ENCODE measurements around the gene CNNM2. TPM values are rescaled to one million over a fixed set of nuclear protein-coding genes. Genes with fewer than 3 reads are reported as not detected.
"Not testable (repeated sequence)": the region's sequence is repeated elsewhere in the genome, so short reads cannot be mapped to it uniquely, and the experiment has no call there.

Gene CNNM2
- total RNA-seq, 1 experiment from 2014 or later, result 4.5 TPM

- no peaks in the 10 kb centered on the region for H3K27me3 ChIP-seq (ENCODE audit: control insufficient read depth, insufficient read depth, low read length)
- H3K36me3 ChIP-seq (replicated peaks; ENCODE audit: control insufficient read depth, insufficient read depth, low read length), result no peaks in the 10 kb centered on the region
- no peak overlapping the region for H3K4me3 ChIP-seq (ENCODE audit: insufficient read depth, low read depth, low read length)
- no peak for DNase-seq
These were observed 52.7 kb downstream of the CNNM2 start for GRCh38 chr10:102970562-102971340.

- no peak overlapping the region for H3K4me3 ChIP-seq (ENCODE audit: insufficient read depth, low read depth, low read length)
- no peaks in the 10 kb centered on the region for H3K36me3 ChIP-seq (replicated peaks; ENCODE audit: control insufficient read depth, insufficient read depth, low read length)
- DNase-seq, result no peak
- no peaks in the 10 kb centered on the region for H3K27me3 ChIP-seq (ENCODE audit: control insufficient read depth, insufficient read depth, low read length)
These were observed 57.6 kb downstream of the CNNM2 start for GRCh38 chr10:102975483-102976379.

GRCh38 chr10:102976380-102976726, 58.3 kb downstream of the CNNM2 start:
- not testable (repeated sequence) for H3K36me3 ChIP-seq (replicated peaks; ENCODE audit: control insufficient read depth, insufficient read depth, low read length); DNase-seq; H3K4me3 ChIP-seq (ENCODE audit: insufficient read depth, low read depth, low read length); H3K27me3 ChIP-seq (ENCODE audit: control insufficient read depth, insufficient read depth, low read length)

GRCh38 chr10:102982296-102982695, 64.2 kb downstream of the CNNM2 start:
- Histone ChIP-seq H3K27me3 (ENCODE audit: control insufficient read depth, insufficient read depth, low read length) (no peaks in the 10 kb centered on the region), H3K4me3 (ENCODE audit: insufficient read depth, low read depth, low read length) (no peak overlapping the region), H3K36me3 (replicated peaks; ENCODE audit: control insufficient read depth, insufficient read depth, low read length) (no peaks in the 10 kb centered on the region)
- DNase-seq, result no peak

- no peaks in the 10 kb centered on the region for H3K27me3 ChIP-seq (ENCODE audit: control insufficient read depth, insufficient read depth, low read length)
- no peaks in the 10 kb centered on the region for H3K36me3 ChIP-seq (replicated peaks; ENCODE audit: control insufficient read depth, insufficient read depth, low read length)
- DNase-seq, result no peak
- no peak overlapping the region for H3K4me3 ChIP-seq (ENCODE audit: insufficient read depth, low read depth, low read length)
These were observed 66.0 kb downstream of the CNNM2 start for GRCh38 chr10:102984086-102984485.

- no peak for DNase-seq
- Histone ChIP-seq H3K27me3 (ENCODE audit: control insufficient read depth, insufficient read depth, low read length) (no peaks in the 10 kb centered on the region), H3K36me3 (replicated peaks; ENCODE audit: control insufficient read depth, insufficient read depth, low read length) (no peaks in the 10 kb centered on the region), H3K4me3 (ENCODE audit: insufficient read depth, low read depth, low read length) (no peak overlapping the region)
These were observed 67.7 kb downstream of the CNNM2 start for GRCh38 chr10:102985811-102986210.

GRCh38 chr10:102988404-102989314, 70.6 kb downstream of the CNNM2 start:
- no peak for DNase-seq
- Histone ChIP-seq H3K36me3 (replicated peaks; ENCODE audit: control insufficient read depth, insufficient read depth, low read length) (no peaks in the 10 kb centered on the region), H3K4me3 (ENCODE audit: insufficient read depth, low read depth, low read length) (no peak overlapping the region), H3K27me3 (ENCODE audit: control insufficient read depth, insufficient read depth, low read length) (no peaks in the 10 kb centered on the region)

- no peak for DNase-seq
- H3K27me3 ChIP-seq (ENCODE audit: control insufficient read depth, insufficient read depth, low read length), result no peaks in the 10 kb centered on the region
- H3K36me3 ChIP-seq (replicated peaks; ENCODE audit: control insufficient read depth, insufficient read depth, low read length), result no peaks in the 10 kb centered on the region
- H3K4me3 ChIP-seq (ENCODE audit: insufficient read depth, low read depth, low read length), result no peak overlapping the region
These were observed 76.6 kb downstream of the CNNM2 start for GRCh38 chr10:102994531-102995295.

- Histone ChIP-seq H3K27me3 (ENCODE audit: control insufficient read depth, insufficient read depth, low read length) (no peaks in the 10 kb centered on the region), H3K36me3 (replicated peaks; ENCODE audit: control insufficient read depth, insufficient read depth, low read length) (no peaks in the 10 kb centered on the region), H3K4me3 (ENCODE audit: insufficient read depth, low read depth, low read length) (no peak overlapping the region)
- no peak for DNase-seq
These were observed 78.8 kb downstream of the CNNM2 start for GRCh38 chr10:102996876-102997275.

GRCh38 chr10:102997998-102998397, 79.9 kb downstream of the CNNM2 start:
- DNase-seq, result no peak
- Histone ChIP-seq H3K36me3 (replicated peaks; ENCODE audit: control insufficient read depth, insufficient read depth, low read length) (no peaks in the 10 kb centered on the region), H3K4me3 (ENCODE audit: insufficient read depth, low read depth, low read length) (no peak overlapping the region), H3K27me3 (ENCODE audit: control insufficient read depth, insufficient read depth, low read length) (no peaks in the 10 kb centered on the region)

GRCh38 chr10:102998399-102998907, 80.4 kb downstream of the CNNM2 start:
- Histone ChIP-seq H3K27me3 (ENCODE audit: control insufficient read depth, insufficient read depth, low read length) (no peaks in the 10 kb centered on the region), H3K4me3 (ENCODE audit: insufficient read depth, low read depth, low read length) (no peak overlapping the region), H3K36me3 (replicated peaks; ENCODE audit: control insufficient read depth, insufficient read depth, low read length) (no peaks in the 10 kb centered on the region)
- no peak for DNase-seq

GRCh38 chr10:103000050-103000449, 82.0 kb downstream of the CNNM2 start:
- DNase-seq; H3K27me3 ChIP-seq (ENCODE audit: control insufficient read depth, insufficient read depth, low read length); H3K36me3 ChIP-seq (replicated peaks; ENCODE audit: control insufficient read depth, insufficient read depth, low read length); H3K4me3 ChIP-seq (ENCODE audit: insufficient read depth, low read depth, low read length): not testable (repeated sequence)

- DNase-seq, result no peak
- Histone ChIP-seq H3K4me3 (ENCODE audit: insufficient read depth, low read depth, low read length) (no peak overlapping the region), H3K27me3 (ENCODE audit: control insufficient read depth, insufficient read depth, low read length) (no peaks in the 10 kb centered on the region), H3K36me3 (replicated peaks; ENCODE audit: control insufficient read depth, insufficient read depth, low read length) (no peaks in the 10 kb centered on the region)
These were observed 88.9 kb downstream of the CNNM2 start for GRCh38 chr10:103007017-103007416.

- H3K27me3 ChIP-seq (ENCODE audit: control insufficient read depth, insufficient read depth, low read length), result no peaks in the 10 kb centered on the region
- H3K4me3 ChIP-seq (ENCODE audit: insufficient read depth, low read depth, low read length), result no peak overlapping the region
- DNase-seq, result no peak
- no peaks in the 10 kb centered on the region for H3K36me3 ChIP-seq (replicated peaks; ENCODE audit: control insufficient read depth, insufficient read depth, low read length)
These were observed 95.3 kb downstream of the CNNM2 start for GRCh38 chr10:103013416-103013815.
